ENCODE measurements around the gene POU2AF3. TPM values are rescaled to one million over a fixed set of nuclear protein-coding genes. Genes with fewer than 3 reads are reported as not detected.

POU2AF3 gene
- total and polyA plus RNA-seq, 3 donors from 2014 or later = 6.4 to 11.5 (median 9.0) TPM

DNA sequence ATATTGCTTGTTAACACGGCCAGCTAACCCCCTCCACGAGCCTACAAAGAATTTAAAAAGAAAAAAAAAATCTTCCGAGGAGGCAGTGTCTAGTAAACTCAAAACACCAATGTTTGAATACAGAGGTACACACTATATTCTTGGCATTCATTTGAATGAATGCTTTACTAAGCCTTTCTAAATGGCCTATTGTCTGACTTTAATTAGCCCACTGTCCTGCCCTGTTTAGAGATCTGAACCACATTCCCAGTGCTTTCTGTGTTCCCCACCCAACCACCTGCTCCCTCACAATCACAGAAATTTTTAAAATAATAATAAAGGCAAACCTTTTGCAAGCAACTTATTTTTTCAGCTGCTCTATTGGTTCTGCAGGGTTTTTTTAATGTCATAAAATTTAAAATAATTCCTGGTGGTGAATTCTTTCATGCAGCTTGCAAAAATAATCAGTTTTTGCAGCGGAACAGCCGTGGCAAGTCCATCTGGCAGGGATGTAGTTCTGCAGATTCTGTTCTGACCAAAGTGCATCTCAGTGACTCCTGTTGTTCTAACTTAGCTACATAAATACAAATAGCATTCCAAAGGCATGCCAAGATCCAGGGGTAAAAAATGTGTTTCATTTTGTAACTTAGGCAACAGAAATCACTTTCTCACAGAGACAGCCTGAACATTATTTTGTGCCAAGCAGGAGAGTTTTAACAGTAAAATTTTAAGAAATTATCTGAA lies 29.0 kb upstream of the POU2AF3 start:
- no peaks in the 10 kb centered on the region for H3K36me3 ChIP-seq (ENCODE audit: low read depth, missing control alignments)
- no peak overlapping the region for H3K27ac ChIP-seq
- peaks cover 9% of the 10 kb centered on the region for H3K4me1 ChIP-seq
- DNase-seq = peak; percentile 25
- intact Hi-C loops (cut with DNase I; ENCODE audit: low total_unique reads) = no loop called here
- WGBS, 2 donors = 34 to 50% methylated on average over 5 of the region's 5 CpGs
- H3K4me3 ChIP-seq = no peak overlapping the region
- no peaks in the 10 kb centered on the region for H3K9me3 ChIP-seq
- H3K27me3 ChIP-seq = no peaks in the 10 kb centered on the region
- no peak for TF ChIP-seq CTCF (IDR thresholded peaks at IDR 0.05)
- no peak for TF ChIP-seq POLR2A (IDR thresholded peaks at IDR 0.05)

GRCh38 chr11:111272420-111272819 lies 25.9 kb upstream of the POU2AF3 start:
- Histone ChIP-seq H3K4me1 (peaks cover 9% of the 10 kb centered on the region), H3K27me3 (no peaks in the 10 kb centered on the region), H3K4me3 (no peak overlapping the region), H3K9me3 (no peaks in the 10 kb centered on the region), H3K27ac (no peak overlapping the region), H3K36me3 (ENCODE audit: low read depth, missing control alignments) (no peaks in the 10 kb centered on the region)
- intact Hi-C loops (cut with DNase I; ENCODE audit: low total_unique reads) = no loop called here
- TF ChIP-seq CTCF (IDR thresholded peaks at IDR 0.05) = no peak
- no peak for TF ChIP-seq POLR2A (IDR thresholded peaks at IDR 0.05)
- no peak for DNase-seq
- 87 to 89% methylated on average over 3 of the region's 3 CpGs for WGBS, 2 donors

DNA sequence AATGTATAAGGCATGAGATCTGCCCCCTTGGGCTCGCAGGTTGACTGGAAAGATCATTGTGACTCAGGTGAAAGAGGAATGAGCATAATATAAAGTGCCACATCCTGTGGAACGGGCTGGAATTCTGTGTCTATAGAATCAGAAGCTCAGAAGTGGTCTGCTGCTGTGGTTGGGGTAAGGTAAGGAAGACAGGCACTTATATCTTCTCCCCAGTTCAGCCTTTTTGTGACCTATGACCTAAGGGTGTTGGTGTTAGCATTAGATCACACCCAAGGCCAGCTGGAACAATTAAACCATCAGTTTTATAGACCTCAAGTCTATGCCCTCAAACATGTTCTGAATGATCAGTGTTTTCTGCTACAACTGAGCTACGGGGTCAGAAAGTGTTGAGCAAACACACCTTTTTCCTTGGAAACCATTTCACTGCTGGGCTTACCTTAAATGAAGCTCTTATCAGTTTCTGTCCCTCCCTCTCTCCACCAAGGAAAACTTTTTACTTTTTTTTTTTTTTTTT lies 15.7 kb upstream of the POU2AF3 start:
- no peaks in the 10 kb centered on the region for H3K27me3 ChIP-seq
- TF ChIP-seq POLR2A (IDR thresholded peaks at IDR 0.05) (no peak), CTCF (IDR thresholded peaks at IDR 0.05) (no peak)
- intact Hi-C loops (cut with DNase I; ENCODE audit: low total_unique reads) = loop anchor here (5.0 kb wide), 2 partner anchors 140 to 160 kb away; no protein-coding TSS in a partner anchor
- no peaks in the 10 kb centered on the region for H3K4me1 ChIP-seq
- WGBS, 2 donors = 65 to 69% methylated on average over 3 of the region's 3 CpGs
- no peak for DNase-seq
- H3K27ac ChIP-seq = no peak overlapping the region
- H3K9me3 ChIP-seq = no peaks in the 10 kb centered on the region
- H3K4me3 ChIP-seq = no peak overlapping the region
- H3K36me3 ChIP-seq (ENCODE audit: low read depth, missing control alignments) = no peaks in the 10 kb centered on the region

- Histone ChIP-seq H3K36me3 (ENCODE audit: low read depth, missing control alignments) (no peaks in the 10 kb centered on the region), H3K27me3 (no peaks in the 10 kb centered on the region), H3K9me3 (no peaks in the 10 kb centered on the region), H3K27ac (no peak overlapping the region), H3K4me3 (no peak overlapping the region), H3K4me1 (no peaks in the 10 kb centered on the region)
- TF ChIP-seq POLR2A (IDR thresholded peaks at IDR 0.05) = no peak
- TF ChIP-seq CTCF (IDR thresholded peaks at IDR 0.05) = no peak
- WGBS, 2 donors = 46 to 62% methylated on average over 22 to 33 of the region's 33 CpGs
- intact Hi-C loops (cut with DNase I; ENCODE audit: low total_unique reads) = loop anchor here (5.0 kb wide), 2 partner anchors 138 to 158 kb away; no protein-coding TSS in a partner anchor
- no peak for DNase-seq
Observed at GRCh38 chr11:111283945-111284481, 14.3 kb upstream of the POU2AF3 start.
